GM21447 (cell line): ENCODE data around the gene TMEM164.

Experiments used
- ATAC-seq: cut with Tn5 transposase; IDR thresholded peaks from one replicate; pipeline ENCODE4 v1.9.1; 2021; ENCODE audit not compliant: unreplicated experiment

TMEM164 gene

GRCh38 chrX:110192516-110192915 lies 189.6 kb downstream of the TMEM164 start:
- ATAC-seq, result no peak

GRCh38 chrX:110194977-110195376 lies 192.1 kb downstream of the TMEM164 start:
- ATAC-seq, result no peak

GRCh38 chrX:110201799-110202198 lies 198.9 kb downstream of the TMEM164 start:
- ATAC-seq, result no peak

- ATAC-seq, result no peak
Measured at GRCh38 chrX:110204986-110205385, 202.1 kb downstream of the TMEM164 start.

- ATAC-seq, result no peak
Measured at GRCh38 chrX:110208092-110208491, 205.2 kb downstream of the TMEM164 start.

- ATAC-seq, result no peak
Measured at GRCh38 chrX:110210417-110211139, 207.7 kb downstream of the TMEM164 start.

GRCh38 chrX:110211340-110211739 lies 208.4 kb downstream of the TMEM164 start:
- no peak for ATAC-seq

- ATAC-seq, result no peak
Measured at GRCh38 chrX:110212299-110212698, 209.4 kb downstream of the TMEM164 start.

- ATAC-seq, result no peak
Measured at GRCh38 chrX:110213183-110213582, 210.3 kb downstream of the TMEM164 start.

GRCh38 chrX:110214684-110215083 lies 211.8 kb downstream of the TMEM164 start:
- ATAC-seq, result no peak

GRCh38 chrX:110215411-110215810 lies 212.5 kb downstream of the TMEM164 start:
- ATAC-seq, result no peak

GRCh38 chrX:110216027-110216426 lies 213.1 kb downstream of the TMEM164 start:
- no peak for ATAC-seq

GRCh38 chrX:110218591-110218990 lies 215.7 kb downstream of the TMEM164 start:
- ATAC-seq, result no peak

- ATAC-seq, result no peak
Measured at GRCh38 chrX:110219920-110220319, 217.0 kb downstream of the TMEM164 start.

GRCh38 chrX:110222497-110223257 lies 219.8 kb downstream of the TMEM164 start:
- ATAC-seq, result no peak

- no peak for ATAC-seq
Measured at GRCh38 chrX:110224926-110225617, 222.2 kb downstream of the TMEM164 start.

- ATAC-seq, result no peak
Measured at GRCh38 chrX:110226931-110227330, 224.0 kb downstream of the TMEM164 start.
